ENCODE measurements around the gene FAM234A.
A peak's percentile ranks its signal among the peaks of the same experiment; 100 is the strongest.

The FAM234A gene

GRCh38 chr16:278863-279366, 44.3 kb downstream of the FAM234A start:
- DNase-seq (ENCODE audit: low read depth, low spot score), result peak; percentile 55
- no peak overlapping the region for H3K27ac ChIP-seq

GRCh38 chr16:279531-279930, 44.9 kb downstream of the FAM234A start:
- no peak for DNase-seq (ENCODE audit: low read depth, low spot score)
- H3K27ac ChIP-seq, result no peak overlapping the region

GRCh38 chr16:280005-280460, 45.4 kb downstream of the FAM234A start:
- no peak for DNase-seq (ENCODE audit: low read depth, low spot score)
- H3K27ac ChIP-seq, result no peak overlapping the region

GRCh38 chr16:280552-280951, 45.9 kb downstream of the FAM234A start, which contains the start of gene ARHGDIG:
Gene ARHGDIG, plus strand, starts transcription at chr16:280591. Its CDS starts 90 bp downstream, at chr16:280681.
- no peak for DNase-seq (ENCODE audit: low read depth, low spot score)
- H3K27ac ChIP-seq, result no peak within 1 kb of the TSS

- DNase-seq (ENCODE audit: low read depth, low spot score), result no peak
- H3K27ac ChIP-seq, result no peak overlapping the region
Observed at GRCh38 chr16:280991-281659, 46.5 kb downstream of the FAM234A start.

- no peak overlapping the region for H3K27ac ChIP-seq
- DNase-seq (ENCODE audit: low read depth, low spot score), result no peak
Observed at GRCh38 chr16:281660-282255, 47.1 kb downstream of the FAM234A start.

- DNase-seq (ENCODE audit: low read depth, low spot score), result no peak
- H3K27ac ChIP-seq, result no peak overlapping the region
Observed at GRCh38 chr16:282491-282890, 47.9 kb downstream of the FAM234A start.

GRCh38 chr16:283033-283805, 48.6 kb downstream of the FAM234A start, which contains the start of gene PDIA2:
Gene PDIA2, plus strand, starts transcription at chr16:283164. Its CDS starts 6 bp downstream, at chr16:283170.
- DNase-seq (ENCODE audit: low read depth, low spot score), result no peak
- no peak within 1 kb of the TSS for H3K27ac ChIP-seq

- no peak for DNase-seq (ENCODE audit: low read depth, low spot score)
- no peak overlapping the region for H3K27ac ChIP-seq
Observed at GRCh38 chr16:284204-285120, 49.8 kb downstream of the FAM234A start.

- no peak overlapping the region for H3K27ac ChIP-seq
- DNase-seq (ENCODE audit: low read depth, low spot score), result no peak
Observed at GRCh38 chr16:285146-286055, 50.8 kb downstream of the FAM234A start.

GRCh38 chr16:286491-287297, 52.1 kb downstream of the FAM234A start:
- DNase-seq (ENCODE audit: low read depth, low spot score), result no peak
- H3K27ac ChIP-seq, result no peak overlapping the region

- H3K27ac ChIP-seq, result no peak overlapping the region
- no peak for DNase-seq (ENCODE audit: low read depth, low spot score)
Observed at GRCh38 chr16:287298-287811, 52.7 kb downstream of the FAM234A start.

GRCh38 chr16:287981-288920, 53.6 kb downstream of the FAM234A start:
- no peak overlapping the region for H3K27ac ChIP-seq
- no peak for DNase-seq (ENCODE audit: low read depth, low spot score)

- DNase-seq (ENCODE audit: low read depth, low spot score), result no peak
- no peak overlapping the region for H3K27ac ChIP-seq
Observed at GRCh38 chr16:289395-289997, 54.9 kb downstream of the FAM234A start.

GRCh38 chr16:290015-290680, 55.5 kb downstream of the FAM234A start:
- no peak overlapping the region for H3K27ac ChIP-seq
- DNase-seq (ENCODE audit: low read depth, low spot score), result no peak
